Heart left ventricle (tissue), 13 donors: Measurements from ENCODE around the gene BMPR1B.

ENCODE experiments used
- POLR2A ChIP-seq, 2 donors: fragments of 450-650 bp; IDR thresholded peaks; one replicate each; pipeline ENCODE4 v1.6.1; 2017; ENCODE audit warnings: antibody characterized with exemption in 2 of 2, mild to moderate bottlenecking in 2 of 2, moderate library complexity in 2 of 2
- TF ChIP-seq, protein P1 (sequence below), 12 donors: fragments of 200-600 bp; sonication (generic) in 4 of 12; IDR thresholded peaks; one replicate each; pipeline versions ENCODE4 v1.5.0 to v1.8.0; 2018 to 2022; ENCODE audit warnings: antibody characterized with exemption in 12 of 12, mild to moderate bottlenecking in 5 of 12
- donor health status: ischemic (EF 13 %, LVEDD 7.1; RV severe dilation, severe dysfunction).
- donor health status: DM: no; HTN: yes; CAD: no.
- donor health status: DM: no; HTN: no; CAD: no.
- donor health status: ischemic (EF 25% LVEDD 6.9; RV normal size, moderate dysfunction).
- donor health status: ischemic (EF 25% LVEDD 5.7; RV mildly dilated, moderate dysfunction).
- donor health status: ischemic (EF 35%, LVEDD 5.7; RV mildly dilated, moderate dysfunction).
- donor health status: nonischemic (EF 11% LVEDD 7.7; RV severe dilation, severe dysfunction).
- donor health status: DM: yes; HTN: yes; CAD: no.
- donor health status: PGD.
- donor health status: ischemic (EF 29% LVEDD 5.4; RV normal size, mild dysfunction).
- donor health status: nonischemic (EF 23%, LVEDD 6.1; RV moderate dilation, normal function).

GRCh38 chr4:95086551-95086950, 328.8 kb downstream of the BMPR1B start:
- TF ChIP-seq POLR2A (IDR thresholded peaks at IDR 0.05): no peak
- TF ChIP-seq, protein P1, sequence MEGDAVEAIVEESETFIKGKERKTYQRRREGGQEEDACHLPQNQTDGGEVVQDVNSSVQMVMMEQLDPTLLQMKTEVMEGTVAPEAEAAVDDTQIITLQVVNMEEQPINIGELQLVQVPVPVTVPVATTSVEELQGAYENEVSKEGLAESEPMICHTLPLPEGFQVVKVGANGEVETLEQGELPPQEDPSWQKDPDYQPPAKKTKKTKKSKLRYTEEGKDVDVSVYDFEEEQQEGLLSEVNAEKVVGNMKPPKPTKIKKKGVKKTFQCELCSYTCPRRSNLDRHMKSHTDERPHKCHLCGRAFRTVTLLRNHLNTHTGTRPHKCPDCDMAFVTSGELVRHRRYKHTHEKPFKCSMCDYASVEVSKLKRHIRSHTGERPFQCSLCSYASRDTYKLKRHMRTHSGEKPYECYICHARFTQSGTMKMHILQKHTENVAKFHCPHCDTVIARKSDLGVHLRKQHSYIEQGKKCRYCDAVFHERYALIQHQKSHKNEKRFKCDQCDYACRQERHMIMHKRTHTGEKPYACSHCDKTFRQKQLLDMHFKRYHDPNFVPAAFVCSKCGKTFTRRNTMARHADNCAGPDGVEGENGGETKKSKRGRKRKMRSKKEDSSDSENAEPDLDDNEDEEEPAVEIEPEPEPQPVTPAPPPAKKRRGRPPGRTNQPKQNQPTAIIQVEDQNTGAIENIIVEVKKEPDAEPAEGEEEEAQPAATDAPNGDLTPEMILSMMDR (IDR thresholded peaks at IDR 0.05): no peak
